Loucy (cell line): ENCODE measurements around the gene MROH9.

Source experiments
- CTCF ChIP-seq: fragments of 200-600 bp; sonication (generic); conservative IDR thresholded peaks from 2 replicates; pipeline ENCODE4 v1.5.1; 2014; ENCODE audit warnings: mild to moderate bottlenecking, antibody characterized with exemption, low read length
- EZH2phosphoT487 ChIP-seq: fragments of 200-600 bp; IDR thresholded peaks from 2 replicates; pipeline ENCODE4 v1.6.1; 2018; ENCODE audit warnings: antibody characterized with exemption, mild to moderate bottlenecking, moderate library complexity, borderline replicate concordance

GRCh38 chr1:171107969-171108368, 172.6 kb downstream of the MROH9 start:
- TF ChIP-seq CTCF (no peak), EZH2phosphoT487 (no peak)
